H1 (cell line): ENCODE data around the gene NUDT1. TPM values are rescaled to one million over a fixed set of nuclear protein-coding genes. Genes with fewer than 3 reads are reported as not detected.

Source experiments
- ASH2L ChIP-seq: fragments of 200-600, 300-600 bp; sonication (generic); IDR thresholded peaks from one replicate; pipeline ENCODE4 v1.7.1; 2017; ENCODE audit warnings: low read length
- PHF8 ChIP-seq: fragments of 200-600 bp; sonication (generic); conservative IDR thresholded peaks from 2 replicates; pipeline ENCODE4 v1.7.1; 2012; ENCODE audit warnings: low read depth, mild to moderate bottlenecking, inconsistent platforms, low read length, moderate library complexity
- TEAD4 ChIP-seq: IDR thresholded peaks from 2 replicates; pipeline ENCODE4 v1.6.1; 2012; ENCODE audit warnings: low read depth, low read length, inconsistent platforms, mixed read lengths
- polyA plus RNA-seq, 7 experiments: library from polyadenylated mRNA; depleted of rRNA in 3 of 7; stranded (reverse) in 5 of 7; unstranded in 2 of 7; fragments of >200 nt in 5 of 7; fragments of 200-250 nt in 2 of 7; gene quantifications; 1 replicate in 5 of 7; 2 replicates in 1 of 7; 4 replicates in 1 of 7; pipeline versions ENCODE4 v1.2.1 to v1.2.3, GENCODE V29; 2011 to 2013; ENCODE audit warnings: missing spikeins in 2 of 7, mixed read lengths in 2 of 7
- total RNA-seq: library from RNA; stranded (reverse); fragmentation: NEBNext Ultra II Directional; extraction: Animal tissue kit (Norgen Biotek cat#: 25700); gene quantifications from 2 replicates; pipeline ENCODE4 v1.2.1, GENCODE V29; 2021

The NUDT1 gene
- total and polyA plus RNA-seq, 2 of the 8 experiments (the other 6 are each of a cell fraction or from before 2014, with no cell fraction given), result 76.1 to 89.5 TPM

DNA sequence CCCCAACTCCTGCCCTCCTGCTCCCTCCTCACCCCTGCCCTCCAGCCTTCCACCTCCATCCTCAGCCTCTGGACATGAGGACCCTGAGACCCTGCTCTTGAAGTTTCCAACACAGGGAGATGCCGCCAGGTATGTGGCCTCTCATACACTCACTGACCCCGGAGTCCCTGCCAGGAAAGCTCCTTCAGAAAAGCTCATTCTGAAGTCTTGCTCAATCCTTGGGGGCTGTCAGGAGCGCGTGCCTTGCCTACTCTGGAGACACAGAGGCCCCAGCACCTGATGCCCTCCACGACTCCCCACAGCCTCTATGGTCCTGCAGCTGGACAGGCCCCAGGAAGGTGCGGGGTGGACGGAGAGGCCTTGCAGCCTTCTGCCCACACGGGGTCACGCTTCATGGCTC, 11.0 kb downstream of the NUDT1 start (continued):
- TF ChIP-seq PHF8 (no peak), TEAD4 (no peak), ASH2L (no peak)
